Calu3 (cell line): ENCODE data around the gene LCTL. TPM values are rescaled to one million over a fixed set of nuclear protein-coding genes. Genes with fewer than 3 reads are reported as not detected.

Source experiments
- BruUV-seq: library from RNA; stranded (reverse); fragments of 400-500 nt; replicated peaks from 2 replicates; lab custom pipeline; 2021; lab: Mats Ljungman, UMichigan
- CTCF ChIA-PET: fragments of 300-600 bp; sonication (Branson Sonifier 250); formaldehyde crosslinking; loops from one replicate; lab custom pipeline; 2022; ENCODE audit warnings: antibody characterized with exemption; lab: Charles Lee
- DNase-seq: peaks from one replicate; pipeline ENCODE4 v3.0.0; 2022
- H3K27ac Mint-ChIP-seq: one replicate; pipeline ENCODE4 v1.8.0; 2022; ENCODE audit warnings: mixed read lengths; ENCODE audit not compliant: unreplicated experiment
- H3K27me3 Mint-ChIP-seq: one replicate; pipeline ENCODE4 v1.8.0; 2022; ENCODE audit warnings: mixed read lengths; ENCODE audit not compliant: unreplicated experiment
- H3K36me3 Mint-ChIP-seq: one replicate; pipeline ENCODE4 v1.8.0; 2022; ENCODE audit warnings: mild to moderate bottlenecking, moderate library complexity, mixed read lengths; ENCODE audit not compliant: insufficient read depth, unreplicated experiment
- H3K4me1 Mint-ChIP-seq: one replicate; pipeline ENCODE4 v1.8.0; 2022; ENCODE audit warnings: mild to moderate bottlenecking, low read depth, mixed read lengths; ENCODE audit not compliant: unreplicated experiment
- H3K4me3 Mint-ChIP-seq: one replicate; pipeline ENCODE4 v1.8.0; 2022; ENCODE audit warnings: mild to moderate bottlenecking, low read depth, moderate library complexity, mixed read lengths; ENCODE audit not compliant: unreplicated experiment
- H3K9me3 Mint-ChIP-seq: one replicate; pipeline ENCODE4 v1.8.0; 2022; ENCODE audit warnings: low read depth, mixed read lengths; ENCODE audit not compliant: unreplicated experiment
- intact Hi-C: fragments of 100-400 bp; cut with micrococcal nuclease; formaldehyde crosslinking; loops from one replicate; pipeline ENCODE4 v1.10.0; 2022; ENCODE audit not compliant: unreplicated experiment
- total RNA-seq: library from RNA; stranded (reverse); gene quantifications from 2 replicates; pipeline ENCODE4 v1.2.3, GENCODE V29; 2022
- TF ChIP-seq, protein P1 (sequence below): fragments of 200-600 bp; IDR thresholded peaks from one replicate; pipeline ENCODE4 v1.8.0; 2022; ENCODE audit warnings: antibody characterized with exemption; ENCODE audit not compliant: unreplicated experiment

The LCTL gene
- total RNA-seq, 1 experiment from 2014 or later = 0.35 TPM

DNA sequence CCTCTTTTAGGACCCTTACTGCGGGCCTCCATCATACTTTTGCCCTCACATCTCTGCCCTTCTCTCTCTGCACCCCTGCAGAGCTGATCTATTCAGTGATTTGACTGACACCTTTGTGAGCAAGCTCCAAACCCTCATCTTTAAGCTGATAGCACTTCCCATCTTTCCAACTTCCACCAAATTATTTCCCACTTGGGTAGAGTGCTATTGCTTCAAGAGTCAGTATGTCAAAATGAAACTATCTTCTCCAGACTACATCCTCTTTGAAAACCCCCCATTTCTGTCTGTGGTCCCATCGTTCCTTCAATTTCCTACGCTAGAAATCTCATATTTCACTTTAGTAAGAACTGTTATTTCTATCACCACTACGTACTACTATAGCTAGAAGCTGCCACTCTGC, 41.0 kb downstream of the LCTL start:
- intact Hi-C loops = no loop called here
- Mint-ChIP-seq H3K9me3 (no peaks in the 10 kb centered on the region), H3K4me1 (no peaks in the 10 kb centered on the region), H3K4me3 (no peak overlapping the region), H3K27ac (no peak overlapping the region), H3K27me3 (no peaks in the 10 kb centered on the region), H3K36me3 (peaks cover 17% of the 10 kb centered on the region)
- no peak for DNase-seq
- BruUV-seq = no TSS peak
- CTCF ChIA-PET = no interaction called here
- TF ChIP-seq, protein P1, sequence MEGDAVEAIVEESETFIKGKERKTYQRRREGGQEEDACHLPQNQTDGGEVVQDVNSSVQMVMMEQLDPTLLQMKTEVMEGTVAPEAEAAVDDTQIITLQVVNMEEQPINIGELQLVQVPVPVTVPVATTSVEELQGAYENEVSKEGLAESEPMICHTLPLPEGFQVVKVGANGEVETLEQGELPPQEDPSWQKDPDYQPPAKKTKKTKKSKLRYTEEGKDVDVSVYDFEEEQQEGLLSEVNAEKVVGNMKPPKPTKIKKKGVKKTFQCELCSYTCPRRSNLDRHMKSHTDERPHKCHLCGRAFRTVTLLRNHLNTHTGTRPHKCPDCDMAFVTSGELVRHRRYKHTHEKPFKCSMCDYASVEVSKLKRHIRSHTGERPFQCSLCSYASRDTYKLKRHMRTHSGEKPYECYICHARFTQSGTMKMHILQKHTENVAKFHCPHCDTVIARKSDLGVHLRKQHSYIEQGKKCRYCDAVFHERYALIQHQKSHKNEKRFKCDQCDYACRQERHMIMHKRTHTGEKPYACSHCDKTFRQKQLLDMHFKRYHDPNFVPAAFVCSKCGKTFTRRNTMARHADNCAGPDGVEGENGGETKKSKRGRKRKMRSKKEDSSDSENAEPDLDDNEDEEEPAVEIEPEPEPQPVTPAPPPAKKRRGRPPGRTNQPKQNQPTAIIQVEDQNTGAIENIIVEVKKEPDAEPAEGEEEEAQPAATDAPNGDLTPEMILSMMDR = no peak

DNA sequence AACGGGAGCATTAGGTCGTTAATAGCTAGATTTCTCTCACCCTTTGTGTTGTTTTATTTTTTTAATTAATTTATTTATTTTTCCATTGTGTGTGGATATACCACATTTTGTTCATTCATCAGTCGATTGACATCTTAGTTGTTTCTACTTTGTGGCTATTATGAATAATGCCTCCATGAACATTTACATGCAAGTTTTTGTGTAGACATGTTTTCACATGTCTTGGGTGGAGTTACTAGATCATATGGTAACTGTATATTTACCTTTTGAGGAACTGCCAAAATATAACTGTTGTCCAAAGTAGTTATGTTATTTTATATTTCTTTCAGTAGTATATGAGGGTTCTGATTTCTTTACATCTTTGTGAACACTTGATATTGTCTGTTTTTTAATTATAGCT, 41.9 kb downstream of the LCTL start:
- Mint-ChIP-seq H3K4me3 (no peak overlapping the region), H3K27me3 (no peaks in the 10 kb centered on the region), H3K27ac (no peak overlapping the region), H3K36me3 (peaks cover 17% of the 10 kb centered on the region), H3K9me3 (no peaks in the 10 kb centered on the region), H3K4me1 (no peaks in the 10 kb centered on the region)
- CTCF ChIA-PET = no interaction called here
- intact Hi-C loops = no loop called here
- TF ChIP-seq, protein P1 = no peak
- BruUV-seq = no TSS peak
- DNase-seq = no peak

DNA sequence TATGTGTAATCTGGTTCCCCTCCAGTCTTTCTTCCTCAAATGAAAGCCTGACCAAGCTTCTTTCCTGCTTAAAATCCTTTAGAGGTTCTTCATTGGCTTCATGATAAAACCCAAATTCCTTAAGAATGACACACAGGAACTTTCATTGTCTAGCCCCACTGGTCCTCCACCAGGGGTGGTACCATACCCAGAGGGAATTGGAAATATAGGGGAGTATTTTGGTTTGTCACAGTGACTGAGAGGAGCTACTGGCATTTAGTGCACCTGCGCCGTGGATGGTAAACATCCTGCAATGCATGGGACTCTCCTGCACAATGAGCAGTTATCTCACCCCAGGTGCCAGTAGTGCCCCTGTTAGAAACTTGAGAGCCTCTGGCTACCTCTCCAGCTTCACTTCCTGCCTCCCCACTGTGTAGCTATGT, 49.9 kb downstream of the LCTL start:
- TF ChIP-seq, protein P1 = no peak
- Mint-ChIP-seq H3K27ac (no peak overlapping the region), H3K36me3 (peaks cover 11% of the 10 kb centered on the region), H3K4me1 (peaks cover 6% of the 10 kb centered on the region), H3K4me3 (no peak overlapping the region), H3K27me3 (no peaks in the 10 kb centered on the region), H3K9me3 (no peaks in the 10 kb centered on the region)
- intact Hi-C loops = no loop called here
- CTCF ChIA-PET = interaction anchor here (1.1 kb wide), 1 partner anchor 11 kb away, joined by 3 read pairs; the partner anchor contains the start of gene ZWILCH
- BruUV-seq = no TSS peak
- no peak for DNase-seq

DNA sequence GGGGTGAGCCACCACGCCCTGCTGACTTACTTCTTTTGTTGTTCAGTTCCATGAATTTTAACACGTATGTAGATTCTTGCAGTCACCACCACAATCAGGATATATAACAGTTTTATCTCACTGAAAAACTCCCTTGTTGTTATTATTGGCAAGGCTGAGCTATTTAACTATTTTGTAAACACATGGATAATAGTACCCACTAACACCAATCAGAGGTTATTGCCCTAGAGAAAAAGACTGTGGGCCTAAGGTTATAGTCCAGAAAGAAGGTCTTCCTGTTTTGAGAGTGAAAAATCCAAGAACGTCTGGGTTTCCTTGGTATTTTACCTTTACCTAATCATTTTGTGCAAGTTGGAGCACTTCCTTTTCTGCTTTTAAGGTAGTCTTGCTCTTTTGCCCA, 51.2 kb downstream of the LCTL start:
- Mint-ChIP-seq H3K27ac (no peak overlapping the region), H3K27me3 (no peaks in the 10 kb centered on the region), H3K9me3 (no peaks in the 10 kb centered on the region), H3K4me3 (no peak overlapping the region), H3K4me1 (peaks cover 6% of the 10 kb centered on the region), H3K36me3 (peaks cover 11% of the 10 kb centered on the region)
- intact Hi-C loops = no loop called here
- no peak for DNase-seq
- CTCF ChIA-PET = no interaction called here
- TF ChIP-seq, protein P1 = no peak
- BruUV-seq = no TSS peak
